ENCODE measurements around the gene ALK.

GRCh38 chr2:29482867-29483266 is 438.5 kb downstream of the ALK start:
- TF ChIP-seq CTCF (conservative IDR thresholded peaks at IDR 0.05; ENCODE audit: low read depth in 2 of 2) (no peak), EZH2 (IDR thresholded peaks at IDR 0.05; ENCODE audit: low read depth, unreplicated experiment) (no peak), REST (IDR thresholded peaks at IDR 0.05; ENCODE audit: unreplicated experiment) (no peak), CREB1 (CRISPR knock-in tag; IDR thresholded peaks at IDR 0.05; ENCODE audit: low read depth) (no peak), EZH2phosphoT487 (IDR thresholded peaks at IDR 0.05; ENCODE audit: unreplicated experiment) (no peak), JUNB (IDR thresholded peaks at IDR 0.05; ENCODE audit: unreplicated experiment) (no peak), NANOG (IDR thresholded peaks at IDR 0.05; ENCODE audit: borderline replicate concordance) (no peak), POLR2AphosphoS5 (IDR thresholded peaks at IDR 0.05; ENCODE audit: low read depth) (no peak), ZNF462 (CRISPR knock-in tag; IDR thresholded peaks at IDR 0.05) (no peak), STAT1 (IDR thresholded peaks at IDR 0.05; ENCODE audit: unreplicated experiment) (no peak), ETS1 (IDR thresholded peaks at IDR 0.05) (no peak)
